ENCODE results near the gene CACNG5.

Gene CACNG5

GRCh38 chr17:66791347-66791746, 43.6 kb upstream of the CACNG5 start:
- H3K4me1 ChIP-seq (ENCODE audit: control insufficient read depth, insufficient read depth, low read length) = no peaks in the 10 kb centered on the region
- H3K9me3 ChIP-seq (ENCODE audit: control insufficient read depth, insufficient read depth, low read depth, low read length) = no peaks in the 10 kb centered on the region
- no peak overlapping the region for H3K4me3 ChIP-seq (ENCODE audit: low read depth, low read length)
- ChIA-PET CTCF (interaction anchor here (0.7 kb wide), 1 partner anchor 818 kb away, joined by 8 read pairs; no protein-coding TSS in a partner anchor), POLR2A (no interaction called here)
- TF ChIP-seq ZNF223 (tag by site-specific recombination; IDR thresholded peaks at IDR 0.05) (no peak), ZSCAN18 (tag by site-specific recombination; IDR thresholded peaks at IDR 0.05) (no peak), ZNF211 (tag by site-specific recombination; IDR thresholded peaks at IDR 0.05; ENCODE audit: low read depth) (no peak), ZNF548 (tag by site-specific recombination; IDR thresholded peaks at IDR 0.05) (no peak), PRDM6 (tag by site-specific recombination; IDR thresholded peaks at IDR 0.05) (no peak), ZNF266 (tag by site-specific recombination; IDR thresholded peaks at IDR 0.05; ENCODE audit: low read depth) (no peak), ZSCAN23 (tag by site-specific recombination; IDR thresholded peaks at IDR 0.05) (no peak), ZSCAN5A (tag by site-specific recombination; IDR thresholded peaks at IDR 0.05) (no peak), HOXD13 (CRISPR knock-in tag; IDR thresholded peaks at IDR 0.05; ENCODE audit: borderline replicate concordance) (no peak)
- no peak overlapping the region for H3K27ac ChIP-seq (ENCODE audit: extremely low read depth, low read depth, low read length)
- H3K36me3 ChIP-seq (ENCODE audit: control insufficient read depth in 2 of 2, insufficient read depth in 1 of 2, low read length in 2 of 2) = peaks cover 0 to 21% of the 10 kb centered on the region in 2 experiments; a peak in 1 of 3 replicates

GRCh38 chr17:66793814-66794213, 41.1 kb upstream of the CACNG5 start:
- no peaks in the 10 kb centered on the region for H3K9me3 ChIP-seq (ENCODE audit: control insufficient read depth, insufficient read depth, low read depth, low read length)
- no peaks in the 10 kb centered on the region for H3K4me1 ChIP-seq (ENCODE audit: control insufficient read depth, insufficient read depth, low read length)
- ChIA-PET POLR2A (no interaction called here), CTCF (interaction anchor here (0.6 kb wide), 1 partner anchor 25 kb away, joined by 5 read pairs; no protein-coding TSS in a partner anchor)
- peaks cover 0 to 8% of the 10 kb centered on the region in 2 experiments; a peak in 1 of 3 replicates for H3K36me3 ChIP-seq (ENCODE audit: control insufficient read depth in 2 of 2, insufficient read depth in 1 of 2, low read length in 2 of 2)
- no peak overlapping the region for H3K27ac ChIP-seq (ENCODE audit: extremely low read depth, low read depth, low read length)
- TF ChIP-seq ZNF416 (tag by site-specific recombination; IDR thresholded peaks at IDR 0.05) (no peak), ZBTB7A (tag by site-specific recombination; IDR thresholded peaks at IDR 0.05; ENCODE audit: low read depth) (no peak), ZNF549 (tag by site-specific recombination; IDR thresholded peaks at IDR 0.05) (no peak), KLF8 (tag by site-specific recombination; IDR thresholded peaks at IDR 0.05) (no peak), ZNF221 (tag by site-specific recombination; IDR thresholded peaks at IDR 0.05; ENCODE audit: borderline replicate concordance) (no peak)
- H3K4me3 ChIP-seq (ENCODE audit: low read depth, low read length) = no peak overlapping the region

- H3K9me3 ChIP-seq (ENCODE audit: control insufficient read depth, insufficient read depth, low read depth, low read length) = no peaks in the 10 kb centered on the region
- H3K4me3 ChIP-seq (ENCODE audit: low read depth, low read length) = no peak overlapping the region
- CTCF ChIA-PET = interaction anchor here (0.6 kb wide), 3 partner anchors 63 to 1516 kb away, joined by 3 read pairs; no protein-coding TSS in a partner anchor
- no peaks in the 10 kb centered on the region for H3K4me1 ChIP-seq (ENCODE audit: control insufficient read depth, insufficient read depth, low read length)
- no peak for TF ChIP-seq ZNF629 (tag by site-specific recombination; IDR thresholded peaks at IDR 0.05)
- no peak for TF ChIP-seq ZNF266 (tag by site-specific recombination; IDR thresholded peaks at IDR 0.05; ENCODE audit: low read depth)
- TF ChIP-seq ZNF510 (tag by site-specific recombination; IDR thresholded peaks at IDR 0.05; ENCODE audit: insufficient replicate concordance) = no peak
- no peak for TF ChIP-seq ZNF701 (tag by site-specific recombination; IDR thresholded peaks at IDR 0.05)
- TF ChIP-seq ELK4 (IDR thresholded peaks at IDR 0.05; ENCODE audit: borderline replicate concordance, low read depth, low read length) = no peak
- TF ChIP-seq AEBP2 (tag by site-specific recombination; IDR thresholded peaks at IDR 0.05; ENCODE audit: borderline replicate concordance) = no peak
- peaks cover 0 to 3% of the 10 kb centered on the region in 2 experiments; a peak in 1 of 3 replicates for H3K36me3 ChIP-seq (ENCODE audit: control insufficient read depth in 2 of 2, insufficient read depth in 1 of 2, low read length in 2 of 2)
- POLR2A ChIA-PET = no interaction called here
- H3K27ac ChIP-seq (ENCODE audit: extremely low read depth, low read depth, low read length) = no peak overlapping the region
These were observed 39.4 kb upstream of the CACNG5 start for GRCh38 chr17:66795486-66795885.
